CD4-positive, CD25-positive, alpha-beta regulatory T cell (primary cell): ENCODE results near the gene GOLGA6C. TPM values are rescaled to one million over a fixed set of nuclear protein-coding genes. Genes with fewer than 3 reads are reported as not detected.
"Not testable (repeated sequence)": the region's sequence is repeated elsewhere in the genome, so short reads cannot be mapped to it uniquely, and the experiment has no call there.

ENCODE experiments used
- ATAC-seq, 2 donors: fragments of 150-1000 bp; cut with Tn5 transposase; one replicate each; pipeline ENCODE4 v1.10.0; 2021; ENCODE audit warnings: low read depth in 2 of 2, moderate number of reproducible peaks in 2 of 2, moderate library complexity in 1 of 2
- DNase-seq, 3 donors: peaks; one replicate each; pipeline versions ENCODE4 v3.0.0 to v3.0.0-alpha.2; 2012 to 2022; ENCODE audit warnings: mixed read lengths in 1 of 3
- H3K27ac ChIP-seq: one replicate; pipeline ENCODE4 v1.7.0; 2013; ENCODE audit warnings: mild to moderate bottlenecking, low read length; ENCODE audit not compliant: insufficient read depth, poor library complexity, severe bottlenecking
- H3K27me3 ChIP-seq: one replicate; pipeline ENCODE4 v1.7.0; 2013; ENCODE audit warnings: low read length; ENCODE audit not compliant: control insufficient read depth, insufficient read depth
- H3K36me3 ChIP-seq: one replicate; pipeline ENCODE4 v1.7.0; 2013; ENCODE audit warnings: mild to moderate bottlenecking, low read length, moderate library complexity; ENCODE audit not compliant: control insufficient read depth, insufficient read depth
- H3K4me1 ChIP-seq: 2 replicates; pipeline ENCODE4 v1.7.0; 2013; ENCODE audit warnings: mild to moderate bottlenecking, low read length; ENCODE audit not compliant: insufficient read depth, control insufficient read depth, poor library complexity, severe bottlenecking
- H3K4me3 ChIP-seq: one replicate; pipeline ENCODE4 v1.7.0; 2013; ENCODE audit warnings: low read depth, mild to moderate bottlenecking, low read length, moderate library complexity
- H3K9me3 ChIP-seq, 2 experiments: 1 replicate in 1 of 2; 2 replicates in 1 of 2; pipeline ENCODE4 v1.7.0; 2013; ENCODE audit warnings: low read length in 2 of 2, mild to moderate bottlenecking in 1 of 2, moderate library complexity in 1 of 2; ENCODE audit not compliant: control insufficient read depth in 2 of 2
- H3K27ac Mint-ChIP-seq, 3 donors: one replicate each; pipeline ENCODE4 v1.8.0; 2020 to 2022; ENCODE audit warnings: mild to moderate bottlenecking in 3 of 3, mixed read lengths in 3 of 3, moderate library complexity in 2 of 3
- H3K27me3 Mint-ChIP-seq: one replicate; pipeline ENCODE4 v1.8.0; 2022; ENCODE audit warnings: mild to moderate bottlenecking, mixed read lengths
- H3K36me3 Mint-ChIP-seq: one replicate; pipeline ENCODE4 v1.8.0; 2020; ENCODE audit warnings: mixed read lengths
- H3K4me1 Mint-ChIP-seq, 4 donors: one replicate each; pipeline ENCODE4 v1.8.0; 2020 to 2022; ENCODE audit warnings: mixed read lengths in 4 of 4, mild to moderate bottlenecking in 1 of 4
- H3K4me3 Mint-ChIP-seq, 4 donors: one replicate each; pipeline ENCODE4 v1.8.0; 2020 to 2022; ENCODE audit warnings: mild to moderate bottlenecking in 4 of 4, mixed read lengths in 4 of 4, moderate library complexity in 3 of 4
- H3K9me3 Mint-ChIP-seq, 7 donors: one replicate each; pipeline ENCODE4 v1.8.0; 2020 to 2022; ENCODE audit warnings: mixed read lengths in 7 of 7, mild to moderate bottlenecking in 3 of 7, moderate library complexity in 2 of 7
- polyA plus RNA-seq, 4 donors: library from polyadenylated mRNA; unstranded; fragments of 300-500 nt; fragmentation: Illumina TruSeq; gene quantifications; one replicate each; pipeline ENCODE4 v1.2.3, GENCODE V29; 2021
- total RNA-seq: library from RNA; stranded (reverse); gene quantifications from one replicate; pipeline ENCODE4 v1.2.3, GENCODE V29; 2022

GOLGA6C gene
- total RNA-seq (not detected), polyA plus RNA-seq (not detected)

GRCh38 chr15:75258034-75258433 lies at the start of gene GOLGA6C:
GOLGA6C (plus strand) TSS chr15:75258334; CDS start chr15:75258599, 265 bp downstream.
- H3K4me3 ChIP-seq, H3K27ac Mint-ChIP-seq, H3K4me1 Mint-ChIP-seq, H3K36me3 Mint-ChIP-seq, H3K9me3 ChIP-seq, H3K27me3 Mint-ChIP-seq, H3K36me3 ChIP-seq, DNase-seq, H3K4me1 ChIP-seq, H3K27me3 ChIP-seq, H3K27ac ChIP-seq, H3K4me3 Mint-ChIP-seq, H3K9me3 Mint-ChIP-seq, ATAC-seq: not testable (repeated sequence)

GRCh38 chr15:75208501-75209288 lies 49.4 kb upstream of the GOLGA6C start:
- Mint-ChIP-seq H3K27me3 (no peaks in the 10 kb centered on the region), H3K36me3 (peaks cover 10% of the 10 kb centered on the region), H3K27ac (peak overlapping the region; percentile 7 to 92 (median 20)), H3K4me3 (no peak overlapping the region), H3K9me3 (no peaks in the 10 kb centered on the region), H3K4me1 (peaks cover 10 to 41% (median 23%) of the 10 kb centered on the region in 4 donors)
- Histone ChIP-seq H3K27ac (no peak overlapping the region), H3K27me3 (no peaks in the 10 kb centered on the region), H3K4me1 (peaks cover 25% of the 10 kb centered on the region), H3K36me3 (peaks cover 50% of the 10 kb centered on the region), H3K4me3 (no peak overlapping the region), H3K9me3 (no peaks in the 10 kb centered on the region)
- DNase-seq = no peak
- no peak for ATAC-seq

- no peaks in the 10 kb centered on the region for H3K27me3 ChIP-seq
- DNase-seq = no peak
- peaks cover 4 to 35% (median 19%) of the 10 kb centered on the region in 4 donors for H3K4me1 Mint-ChIP-seq
- H3K27me3 Mint-ChIP-seq = no peaks in the 10 kb centered on the region
- H3K36me3 ChIP-seq = peaks cover 50% of the 10 kb centered on the region
- H3K9me3 Mint-ChIP-seq = no peaks in the 10 kb centered on the region
- peaks cover 10% of the 10 kb centered on the region for H3K36me3 Mint-ChIP-seq
- no peak overlapping the region for H3K4me3 ChIP-seq
- H3K4me3 Mint-ChIP-seq = peak overlapping the region in 1 of 4 donors; percentile 52
- H3K27ac ChIP-seq = no peak overlapping the region
- peak overlapping the region; percentile 7 to 92 (median 20) for H3K27ac Mint-ChIP-seq
- ATAC-seq = no peak
- peaks cover 19% of the 10 kb centered on the region for H3K4me1 ChIP-seq
- no peaks in the 10 kb centered on the region for H3K9me3 ChIP-seq
Measured at GRCh38 chr15:75209289-75209676, 48.9 kb upstream of the GOLGA6C start.

GRCh38 chr15:75210811-75211230 lies 47.3 kb upstream of the GOLGA6C start:
- no peaks in the 10 kb centered on the region for H3K9me3 ChIP-seq
- Mint-ChIP-seq H3K9me3 (no peaks in the 10 kb centered on the region), H3K4me3 (peak overlapping the region in 1 of 4 donors; percentile 15), H3K27ac (peak overlapping the region in 2 of 3 donors; percentile 74 to 75), H3K36me3 (peaks cover 10% of the 10 kb centered on the region), H3K27me3 (no peaks in the 10 kb centered on the region), H3K4me1 (peaks cover 0 to 24% (median 11%) of the 10 kb centered on the region in 4 donors)
- ATAC-seq (no peak), DNase-seq (no peak)
- peaks cover 11% of the 10 kb centered on the region for H3K4me1 ChIP-seq
- no peak overlapping the region for H3K4me3 ChIP-seq
- no peak overlapping the region for H3K27ac ChIP-seq
- peaks cover 50% of the 10 kb centered on the region for H3K36me3 ChIP-seq
- no peaks in the 10 kb centered on the region for H3K27me3 ChIP-seq

GRCh38 chr15:75211436-75212199 lies 46.5 kb upstream of the GOLGA6C start:
- H3K4me3 Mint-ChIP-seq = no peak overlapping the region

GRCh38 chr15:75212200-75212858 lies 45.8 kb upstream of the GOLGA6C start:
- Histone ChIP-seq H3K36me3 (peaks cover 47% of the 10 kb centered on the region), H3K27ac (no peak overlapping the region), H3K4me1 (peaks cover 11% of the 10 kb centered on the region), H3K9me3 (no peaks in the 10 kb centered on the region), H3K27me3 (no peaks in the 10 kb centered on the region), H3K4me3 (no peak overlapping the region)
- Mint-ChIP-seq H3K4me1 (peaks cover 0 to 20% (median 8%) of the 10 kb centered on the region in 4 donors), H3K36me3 (peaks cover 10% of the 10 kb centered on the region), H3K4me3 (no peak overlapping the region), H3K9me3 (no peaks in the 10 kb centered on the region), H3K27me3 (no peaks in the 10 kb centered on the region), H3K27ac (no peak overlapping the region)
- DNase-seq = no peak
- no peak for ATAC-seq

More at GRCh38 chr15:75211436-75212199, 46.5 kb upstream of the GOLGA6C start:
- H3K27me3 Mint-ChIP-seq = no peaks in the 10 kb centered on the region
- peaks cover 10% of the 10 kb centered on the region for H3K36me3 Mint-ChIP-seq
- H3K9me3 ChIP-seq = no peaks in the 10 kb centered on the region
- no peak for DNase-seq
- peaks cover 0 to 20% (median 11%) of the 10 kb centered on the region in 4 donors for H3K4me1 Mint-ChIP-seq
- ATAC-seq = no peak
- H3K27ac Mint-ChIP-seq = peak overlapping the region in 2 of 3 donors; percentile 74 to 75
- no peaks in the 10 kb centered on the region for H3K27me3 ChIP-seq
- peaks cover 50% of the 10 kb centered on the region for H3K36me3 ChIP-seq
- H3K27ac ChIP-seq = no peak overlapping the region
- H3K4me1 ChIP-seq = peaks cover 11% of the 10 kb centered on the region
- no peak overlapping the region for H3K4me3 ChIP-seq
- H3K9me3 Mint-ChIP-seq = no peaks in the 10 kb centered on the region

GRCh38 chr15:75213212-75213767 lies 44.8 kb upstream of the GOLGA6C start:
- H3K9me3 Mint-ChIP-seq = no peaks in the 10 kb centered on the region
- no peak for DNase-seq
- Histone ChIP-seq H3K27me3 (no peaks in the 10 kb centered on the region), H3K4me1 (peaks cover 11% of the 10 kb centered on the region), H3K36me3 (peaks cover 37% of the 10 kb centered on the region), H3K4me3 (no peak overlapping the region), H3K9me3 (no peaks in the 10 kb centered on the region), H3K27ac (no peak overlapping the region)
- no peak for ATAC-seq
- H3K36me3 Mint-ChIP-seq = peaks cover 10% of the 10 kb centered on the region
- H3K27ac Mint-ChIP-seq = no peak overlapping the region
- no peaks in the 10 kb centered on the region for H3K27me3 Mint-ChIP-seq
- no peak overlapping the region for H3K4me3 Mint-ChIP-seq
- H3K4me1 Mint-ChIP-seq = peaks cover 0 to 18% (median 8%) of the 10 kb centered on the region in 4 donors
